Bronchial smooth muscle cell (primary cell): ENCODE results near the gene YARS2. TPM values are rescaled to one million over a fixed set of nuclear protein-coding genes. Genes with fewer than 3 reads are reported as not detected.

Experiments used
- total RNA-seq: library from RNA; depleted of rRNA; stranded (reverse); fragments of >200 nt; gene quantifications from 2 replicates; pipeline ENCODE4 v1.2.1, GENCODE V29; 2014

The YARS2 gene
- total RNA-seq, result 19.7 and 25.4 TPM in 2 replicates

DNA sequence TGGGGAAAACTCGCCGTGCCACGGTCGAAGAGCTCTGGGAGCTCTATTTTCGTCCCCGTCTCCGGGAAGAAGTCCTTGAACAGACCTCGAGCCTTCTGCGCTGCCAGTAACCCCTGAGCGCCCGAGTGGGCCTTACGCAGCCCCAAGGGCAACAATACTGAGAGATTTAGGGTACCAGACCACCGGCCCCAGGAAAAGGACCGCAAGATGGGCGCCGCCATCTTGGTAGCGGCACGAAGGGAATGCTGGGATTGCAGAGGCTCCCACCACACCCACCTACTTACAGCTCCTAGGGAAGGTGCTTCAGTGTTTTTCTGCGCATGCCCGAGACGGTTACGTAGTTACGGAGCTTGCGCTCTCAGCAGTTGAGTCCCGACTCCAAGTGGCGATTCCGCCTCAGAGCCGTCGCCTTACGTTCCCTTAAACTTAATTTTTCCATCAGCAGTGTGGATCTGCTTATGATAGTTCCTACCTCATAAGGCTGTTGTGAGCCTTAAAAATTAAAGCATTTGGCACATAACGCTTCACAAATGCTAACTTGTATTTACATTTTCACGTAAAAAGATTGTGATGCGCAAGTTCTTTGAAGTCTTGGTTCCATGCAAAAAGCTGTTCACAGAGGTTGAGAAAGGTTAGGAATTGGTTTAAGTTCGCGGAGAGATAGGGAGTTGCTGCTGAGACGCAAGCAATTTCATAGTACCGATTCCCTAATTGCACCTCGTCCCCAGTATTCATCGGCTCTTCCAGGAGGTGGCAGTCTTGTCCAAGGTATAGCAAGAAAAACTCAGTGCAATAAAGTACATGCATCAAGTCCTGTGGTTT, at the start of gene YARS2:
Gene YARS2 (minus strand): TSS at position 244 of the 822 bp plus-strand sequence. CDS start 23 bp downstream, at position 221.

Other genes with a start within 250 kb of the YARS2 start
- gene DNM1L, start 76.6 kb downstream of the YARS2 start, total RNA-seq, result 53.5 and 54.9 TPM in 2 replicates
- gene PKP2, start 140.9 kb upstream of the YARS2 start, total RNA-seq, result under 0.01 TPM in 1 of 2 replicates, not detected in the other